IMR-90 (cell line): ENCODE results near the gene DPYSL5. TPM values are rescaled to one million over a fixed set of nuclear protein-coding genes. Genes with fewer than 3 reads are reported as not detected.

ENCODE experiments used
- ATAC-seq: fragments of 200-7000 bp; cut with Tn5 transposase; 2 replicates; pipeline ENCODE4 v1.9.1; 2020; ENCODE audit warnings: low read depth, mild to moderate bottlenecking, moderate library complexity
- BruUV-seq: library from RNA; stranded (reverse); fragments of 400-500 nt; replicated peaks from 2 replicates; lab custom pipeline; 2021; lab: Mats Ljungman, UMichigan
- CTCF ChIA-PET: fragments of 300-600 bp; formaldehyde crosslinking; extraction: SDS; loops from one replicate; lab custom pipeline; 2021; ENCODE audit warnings: antibody characterized with exemption; lab: Yijun Ruan, JAX
- POLR2A ChIA-PET: fragments of 300-600 bp; sonication (Branson Sonifier 250); formaldehyde crosslinking; loops from one replicate; lab custom pipeline; 2022; ENCODE audit warnings: antibody characterized with exemption; ENCODE audit not compliant: unreplicated experiment; lab: Charles Lee
- DNase-seq: peaks from one replicate; pipeline ENCODE4 v3.0.0; 2013
- H2AFZ ChIP-seq: replicated peaks from 2 replicates; pipeline ENCODE3; 2013; ENCODE audit warnings: low read length, mild to moderate bottlenecking; ENCODE audit not compliant: poor library complexity
- H2AK5ac ChIP-seq: 2 replicates; pipeline ENCODE4 v1.6.1; 2013; ENCODE audit warnings: low read depth, low read length, inconsistent platforms
- H2AK9ac ChIP-seq: replicated peaks from 2 replicates; pipeline ENCODE3; 2013; ENCODE audit warnings: mild to moderate bottlenecking, low read depth, low read length, moderate library complexity; ENCODE audit not compliant: poor library complexity
- H2BK120ac ChIP-seq: 2 replicates; pipeline ENCODE4 v1.6.1; 2013; ENCODE audit warnings: low read depth, low read length, inconsistent platforms
- H2BK15ac ChIP-seq: 3 replicates; pipeline ENCODE4 v1.6.1; 2013; ENCODE audit warnings: low read depth, low read length, inconsistent platforms
- H2BK20ac ChIP-seq: 2 replicates; pipeline ENCODE4 v1.6.1; 2013; ENCODE audit warnings: low read depth, mild to moderate bottlenecking, inconsistent platforms, low read length, moderate library complexity
- H2BK5ac ChIP-seq: 2 replicates; pipeline ENCODE4 v1.6.1; 2013; ENCODE audit warnings: mild to moderate bottlenecking, low read depth, low read length, inconsistent platforms; ENCODE audit not compliant: poor library complexity, severe bottlenecking
- H3K14ac ChIP-seq: replicated peaks from 2 replicates; pipeline ENCODE4 v1.6.1; 2013; ENCODE audit warnings: low read depth, low read length, inconsistent platforms
- H3K18ac ChIP-seq: 2 replicates; pipeline ENCODE4 v1.6.1; 2013; ENCODE audit warnings: low read depth, low read length, control low read depth
- H3K23ac ChIP-seq: 2 replicates; pipeline ENCODE4 v1.6.1; 2013; ENCODE audit warnings: low read depth, low read length, inconsistent platforms
- H3K27ac ChIP-seq: 2 replicates; pipeline ENCODE4 v1.5.1; 2013; ENCODE audit warnings: mild to moderate bottlenecking, control low read depth, low read length; ENCODE audit not compliant: insufficient read depth
- H3K27me3 ChIP-seq: 2 replicates; pipeline ENCODE4 v1.6.1; 2013; ENCODE audit warnings: low read length; ENCODE audit not compliant: control insufficient read depth, insufficient read depth
- H3K36me3 ChIP-seq: 2 replicates; pipeline ENCODE4 v1.6.1; 2013; ENCODE audit warnings: low read length, mixed read lengths; ENCODE audit not compliant: control insufficient read depth, insufficient read depth
- H3K4ac ChIP-seq: 2 replicates; pipeline ENCODE4 v1.6.1; 2013; ENCODE audit warnings: low read depth, low read length, inconsistent platforms
- H3K4me1 ChIP-seq: 2 replicates; pipeline ENCODE4 v1.6.1; 2013; ENCODE audit warnings: low read length, mixed read lengths; ENCODE audit not compliant: control insufficient read depth, insufficient read depth
- H3K4me2 ChIP-seq: 2 replicates; pipeline ENCODE4 v1.6.1; 2013; ENCODE audit warnings: low read depth, mild to moderate bottlenecking, control low read depth, low read length, moderate library complexity
- H3K4me3 ChIP-seq: 2 replicates; pipeline ENCODE4 v1.5.1; 2013; ENCODE audit warnings: low read depth, mild to moderate bottlenecking, control low read depth, low read length, moderate library complexity; ENCODE audit not compliant: insufficient read depth
- H3K56ac ChIP-seq: 2 replicates; pipeline ENCODE4 v1.6.1; 2013; ENCODE audit warnings: low read length, inconsistent platforms; ENCODE audit not compliant: insufficient read depth; ENCODE audit errors: extremely low read depth
- H3K79me1 ChIP-seq, 2 experiments: 2 replicates each; pipeline ENCODE4 v1.6.1; 2013; ENCODE audit warnings: low read length in 2 of 2, inconsistent platforms in 1 of 2, low read depth in 1 of 2
- H3K9ac ChIP-seq: 2 replicates; pipeline ENCODE4 v1.6.1; 2013; ENCODE audit warnings: low read depth, low read length, control low read depth
- H3K9me1 ChIP-seq: 2 replicates; pipeline ENCODE4 v1.6.1; 2013; ENCODE audit warnings: low read length, inconsistent platforms; ENCODE audit not compliant: insufficient read depth
- H3K9me3 ChIP-seq: 2 replicates; pipeline ENCODE4 v1.6.1; 2013; ENCODE audit warnings: low read length; ENCODE audit not compliant: control insufficient read depth, insufficient read depth
- H4K20me1 ChIP-seq: 2 replicates; pipeline ENCODE4 v1.6.1; 2013; ENCODE audit warnings: low read length, inconsistent platforms; ENCODE audit not compliant: insufficient read depth
- H4K5ac ChIP-seq: 2 replicates; pipeline ENCODE4 v1.6.1; 2013; ENCODE audit warnings: mild to moderate bottlenecking, low read depth, low read length, control low read depth
- H4K8ac ChIP-seq, 2 experiments: 2 replicates each; pipeline ENCODE4 v1.6.1; 2013; ENCODE audit warnings: low read depth in 2 of 2, low read length in 2 of 2, control low read depth in 1 of 2, inconsistent platforms in 1 of 2
- H4K91ac ChIP-seq: 2 replicates; pipeline ENCODE4 v1.6.1; 2013; ENCODE audit warnings: low read depth, low read length, inconsistent platforms; ENCODE audit not compliant: insufficient read depth
- CHD1 ChIP-seq: IDR thresholded peaks from 2 replicates; pipeline ENCODE4 v1.6.1; 2012; ENCODE audit warnings: low read depth, low read length, improper control_type of control experiment
- WGBS, 2 experiments: methylation state at CpG; one replicate each; pipeline versions ENCODE4 v1.1.5 to v1.1.7; 2013; ENCODE audit warnings: missing lambda C conversion rate in 2 of 2; ENCODE audit not compliant: insufficient read length in 1 of 2; ENCODE audit errors: extremely low coverage in 2 of 2; 5-methylcytosine and 5-hydroxymethylcytosine counted together
- dilution Hi-C: fragments of 300-500 bp; cut with HindIII; formaldehyde crosslinking; loops from one replicate; pipeline ENCODE4 v1.14.3; 2018; ENCODE audit warnings: low sequenced_read_pairs; ENCODE audit not compliant: unreplicated experiment
- in situ Hi-C: fragments of 300-500 bp; cut with MboI; formaldehyde crosslinking; loops from 3 replicates; pipeline ENCODE4 v1.14.3; 2019; ENCODE audit warnings: low sequenced_read_pairs, inconsistent platforms, mixed read lengths
- intact Hi-C: fragments of 100-400 bp; cut with micrococcal nuclease; formaldehyde crosslinking; loops from 2 replicates; pipeline ENCODE4 v1.10.0; 2022
- polyA plus RNA-seq, 3 experiments: library from polyadenylated mRNA; depleted of rRNA; stranded (reverse); fragments of >200 nt; gene quantifications; 2 replicates each; pipeline ENCODE4 v1.2.3, GENCODE V29; 2012; ENCODE audit warnings: low replicate concordance in 1 of 3
- total RNA-seq: library from RNA; depleted of rRNA; stranded (reverse); fragments of >200 nt; gene quantifications from 2 replicates; pipeline ENCODE4 v1.2.3, GENCODE V29; 2012

The DPYSL5 gene
- total and polyA plus RNA-seq, 2 of the 4 experiments (the other 2 are of a cell fraction) = not detected

DNA sequence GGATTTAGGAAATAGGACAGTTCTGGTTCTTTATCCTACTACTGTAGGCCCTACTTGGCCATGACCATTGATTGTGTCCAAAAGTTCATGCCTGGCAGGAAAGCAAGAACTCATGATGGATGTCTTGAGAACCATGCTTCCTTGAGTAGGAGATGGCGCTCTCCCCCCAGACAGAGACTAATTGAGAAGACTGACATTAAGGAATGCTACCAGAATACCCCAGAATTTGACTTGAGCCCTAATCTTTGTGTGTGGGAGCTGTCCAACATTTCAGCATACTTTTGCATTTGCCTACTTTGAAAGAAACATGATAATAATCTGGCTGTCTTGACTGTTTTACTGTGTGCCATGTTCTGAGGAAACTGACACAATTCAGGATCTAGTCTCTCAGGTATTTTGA, 145.8 kb downstream of the DPYSL5 start:
- intact Hi-C loops (no loop called here), dilution Hi-C loops (no loop called here), in situ Hi-C loops (no loop called here)
- H2BK5ac ChIP-seq = no peak overlapping the region
- H3K9ac ChIP-seq = no peak overlapping the region
- H2AK5ac ChIP-seq = no peak overlapping the region
- H3K4ac ChIP-seq = no peak overlapping the region
- no peak overlapping the region for H2AK9ac ChIP-seq
- H2AFZ ChIP-seq = no peak overlapping the region
- no peaks in the 10 kb centered on the region for H3K79me1 ChIP-seq
- no peaks in the 10 kb centered on the region for H3K36me3 ChIP-seq
- H4K5ac ChIP-seq = no peak overlapping the region
- no peaks in the 10 kb centered on the region for H3K9me1 ChIP-seq
- no peaks in the 10 kb centered on the region for H3K9me3 ChIP-seq
- no peak overlapping the region for H4K91ac ChIP-seq
- TF ChIP-seq CHD1 = no peak
- H2BK15ac ChIP-seq = no peak overlapping the region
- ChIA-PET CTCF (no interaction called here), POLR2A (no interaction called here)
- ATAC-seq (no peak), DNase-seq (no peak)
- no peak overlapping the region for H3K4me2 ChIP-seq
- H3K27ac ChIP-seq = no peak overlapping the region
- no peak overlapping the region for H2BK20ac ChIP-seq
- H2BK120ac ChIP-seq = no peak overlapping the region
- H3K56ac ChIP-seq = no peak overlapping the region
- WGBS, 2 experiments = no CpG with 5 or more reads among the region's 1 CpG
- no peaks in the 10 kb centered on the region; the same call in 1 of the 2 replicates for H3K4me1 ChIP-seq
- peaks cover 9% of the 10 kb centered on the region; the same call in 1 of the 2 replicates for H4K20me1 ChIP-seq
- H3K4me3 ChIP-seq = no peak overlapping the region
- H3K18ac ChIP-seq = no peak overlapping the region
- no peaks in the 10 kb centered on the region; the same call in 1 of the 2 replicates for H3K27me3 ChIP-seq
- no TSS peak for BruUV-seq
- no peak overlapping the region for H4K8ac ChIP-seq
- H3K14ac ChIP-seq = no peak overlapping the region
- no peak overlapping the region for H3K23ac ChIP-seq
